H1 (cell line): Measurements from ENCODE around the gene SHISAL2B. TPM values are rescaled to one million over a fixed set of nuclear protein-coding genes. Genes with fewer than 3 reads are reported as not detected.

ENCODE experiments used
- CTCF ChIA-PET: fragments of 300-600 bp; sonication (Branson Sonifier 250); formaldehyde crosslinking; loops from one replicate; lab custom pipeline; 2021; ENCODE audit not compliant: partially characterized antibody; lab: Charles Lee
- POLR2A ChIA-PET: fragments of 300-600 bp; sonication (Branson Sonifier 250); formaldehyde crosslinking; loops from one replicate; lab custom pipeline; 2021; ENCODE audit warnings: inconsistent platforms; ENCODE audit not compliant: partially characterized antibody; lab: Charles Lee
- DNase-seq, 2 experiments: peaks; one replicate each; pipeline versions ENCODE4 v3.0.0 to v3.0.0-alpha.2; 2010 to 2022; ENCODE audit warnings: low spot score in 2 of 2, low read depth in 1 of 2, mixed read lengths in 1 of 2
- FAIRE-seq: peaks from 2 replicates; lab custom pipeline; 2011; peaks lifted over from hg19 to GRCh38; lab: Jason Lieb, UNC
- H2AFZ ChIP-seq: 2 replicates; pipeline ENCODE4 v1.8.1; 2012; ENCODE audit warnings: low read length, inconsistent platforms
- H2AK5ac ChIP-seq: 2 replicates; pipeline ENCODE4 v1.6.1; 2013; ENCODE audit warnings: low read depth, low read length
- H2BK120ac ChIP-seq: replicated peaks from 2 replicates; pipeline ENCODE3; 2013; ENCODE audit warnings: low read depth, low read length, inconsistent platforms
- H2BK12ac ChIP-seq: 2 replicates; pipeline ENCODE4 v1.6.1; 2013; ENCODE audit warnings: low read depth, low read length
- H2BK15ac ChIP-seq: 2 replicates; pipeline ENCODE4 v1.6.1; 2013; ENCODE audit warnings: low read length
- H2BK20ac ChIP-seq: 2 replicates; pipeline ENCODE4 v1.6.1; 2013; ENCODE audit warnings: low read length
- H2BK5ac ChIP-seq: 2 replicates; pipeline ENCODE4 v1.6.1; 2013; ENCODE audit warnings: low read depth, low read length
- H3K14ac ChIP-seq: 2 replicates; pipeline ENCODE4 v1.6.1; 2013; ENCODE audit warnings: inconsistent platforms; ENCODE audit not compliant: insufficient read length
- H3K18ac ChIP-seq: 2 replicates; pipeline ENCODE4 v1.6.1; 2013; ENCODE audit warnings: low read length; ENCODE audit errors: extremely low read depth
- H3K23ac ChIP-seq: 2 replicates; pipeline ENCODE4 v1.6.1; 2013; ENCODE audit warnings: inconsistent platforms; ENCODE audit not compliant: insufficient read length
- H3K23me2 ChIP-seq: 2 replicates; pipeline ENCODE4 v1.6.1; 2013; ENCODE audit warnings: low read depth, low read length
- H3K27ac ChIP-seq: 2 replicates; pipeline ENCODE4 v1.6.1; 2011; ENCODE audit warnings: low read depth, low read length, inconsistent platforms
- H3K27me3 ChIP-seq, 4 experiments: replicated peaks in 1 of 4; 1 replicate in 1 of 4; 2 replicates in 3 of 4; pipeline versions ENCODE4 v1.6.1 to v1.8.1; 2011 to 2013; ENCODE audit warnings: low read length in 3 of 4, mild to moderate bottlenecking in 3 of 4, inconsistent platforms in 2 of 4, mixed read lengths in 2 of 4, moderate library complexity in 1 of 4; ENCODE audit not compliant: control insufficient read depth in 3 of 4, insufficient read depth in 3 of 4; ENCODE audit errors: extremely low read depth in 1 of 4
- H3K36me3 ChIP-seq, 4 experiments: 2 replicates each; pipeline versions ENCODE4 v1.6.1 to v1.8.1; 2011 to 2013; ENCODE audit warnings: mild to moderate bottlenecking in 4 of 4, low read length in 3 of 4, moderate library complexity in 2 of 4, control low read depth in 1 of 4, inconsistent platforms in 1 of 4; ENCODE audit not compliant: insufficient read depth in 4 of 4, control insufficient read depth in 2 of 4
- H3K4ac ChIP-seq: replicated peaks from 2 replicates; pipeline ENCODE3; 2013; ENCODE audit warnings: low read length, low read depth, mixed read lengths, inconsistent platforms; ENCODE audit not compliant: insufficient read length
- H3K4me1 ChIP-seq, 4 experiments: replicated peaks in 1 of 4; 1 replicate in 1 of 4; 2 replicates in 3 of 4; pipeline versions ENCODE4 v1.6.1 to v1.8.1; 2011 to 2013; ENCODE audit warnings: low read length in 3 of 4, inconsistent platforms in 2 of 4, mixed read lengths in 1 of 4; ENCODE audit not compliant: insufficient read depth in 4 of 4, control insufficient read depth in 3 of 4
- H3K4me2 ChIP-seq, 2 experiments: 2 replicates each; pipeline versions ENCODE4 v1.6.1 to v1.8.1; 2011 to 2013; ENCODE audit warnings: low read depth in 2 of 2, low read length in 2 of 2, control low read depth in 1 of 2, inconsistent platforms in 1 of 2, mild to moderate bottlenecking in 1 of 2; ENCODE audit not compliant: insufficient read depth in 1 of 2
- H3K4me3 ChIP-seq, 4 experiments: fragments of 200-600, 300-600 bp in 1 of 4; sonication (generic), shearing (Covaris generic), sonication (Bioruptor Twin) in 1 of 4; 2 replicates each; pipeline versions ENCODE4 v1.5.1 to v1.8.1; 2011 to 2016; ENCODE audit warnings: low read length in 4 of 4, low read depth in 3 of 4, control low read depth in 2 of 4, inconsistent platforms in 2 of 4, mild to moderate bottlenecking in 2 of 4, mixed read lengths in 1 of 4, moderate library complexity in 1 of 4; ENCODE audit not compliant: insufficient read depth in 2 of 4; ENCODE audit errors: extremely low read depth in 1 of 4
- H3K56ac ChIP-seq: replicated peaks from 2 replicates; pipeline ENCODE3; 2013; ENCODE audit warnings: low read depth, mild to moderate bottlenecking, mixed read lengths, low read length, inconsistent platforms; ENCODE audit not compliant: insufficient read length
- H3K79me1 ChIP-seq: 2 replicates; pipeline ENCODE4 v1.6.1; 2013; ENCODE audit warnings: low read depth, low read length, control low read depth
- H3K79me2 ChIP-seq, 2 experiments: 2 replicates each; pipeline versions ENCODE4 v1.6.1 to v1.8.1; 2012 to 2013; ENCODE audit warnings: low read length in 2 of 2, mild to moderate bottlenecking in 2 of 2, inconsistent platforms in 1 of 2; ENCODE audit not compliant: insufficient read depth in 2 of 2, control insufficient read depth in 1 of 2
- H3K9ac ChIP-seq, 4 experiments: replicated peaks in 1 of 4; 1 replicate in 1 of 4; 2 replicates in 3 of 4; pipeline versions ENCODE4 v1.6.1 to v1.8.1; 2011 to 2013; ENCODE audit warnings: low read depth in 3 of 4, low read length in 3 of 4, control low read depth in 2 of 4, mild to moderate bottlenecking in 2 of 4, moderate library complexity in 2 of 4, inconsistent platforms in 1 of 4; ENCODE audit errors: extremely low read depth in 1 of 4
- H3K9me3 ChIP-seq, 2 experiments: 2 replicates each; pipeline versions ENCODE4 v1.6.1 to v1.8.1; 2012 to 2013; ENCODE audit warnings: mild to moderate bottlenecking in 2 of 2, moderate library complexity in 2 of 2, control low read depth in 1 of 2, inconsistent platforms in 1 of 2, low read depth in 1 of 2, low read length in 1 of 2, mixed read lengths in 1 of 2; ENCODE audit not compliant: insufficient read depth in 2 of 2
- H4K20me1 ChIP-seq, 2 experiments: replicated peaks in 1 of 2; 2 replicates each; pipeline versions ENCODE3 to v1.8.1; 2011 to 2013; ENCODE audit warnings: inconsistent platforms in 2 of 2, low read length in 2 of 2, mild to moderate bottlenecking in 1 of 2; ENCODE audit not compliant: insufficient read depth in 2 of 2, control insufficient read depth in 1 of 2
- H4K5ac ChIP-seq: 2 replicates; pipeline ENCODE4 v1.6.1; 2013; ENCODE audit warnings: low read length, low read depth, mixed read lengths, inconsistent platforms; ENCODE audit not compliant: insufficient read length
- H4K8ac ChIP-seq: 2 replicates; pipeline ENCODE4 v1.8.0; 2013; ENCODE audit warnings: mild to moderate bottlenecking, moderate library complexity, low read length, inconsistent platforms; ENCODE audit not compliant: insufficient read depth; ENCODE audit errors: extremely low read depth
- H4K91ac ChIP-seq: replicated peaks from 2 replicates; pipeline ENCODE3; 2013; ENCODE audit warnings: low read length, mixed read lengths, inconsistent platforms; ENCODE audit not compliant: insufficient read length
- CEBPB ChIP-seq: IDR thresholded peaks from 2 replicates; pipeline ENCODE4 v1.6.1; 2012; ENCODE audit warnings: low read depth, low read length
- E2F6 ChIP-seq: IDR thresholded peaks from 2 replicates; pipeline ENCODE4 v1.6.1; 2012; ENCODE audit warnings: inconsistent platforms
- FOSL1 ChIP-seq: IDR thresholded peaks from 2 replicates; pipeline ENCODE4 v1.6.1; 2011; ENCODE audit warnings: mild to moderate bottlenecking, low read depth, low read length, moderate library complexity; ENCODE audit not compliant: insufficient read depth
- GABPA ChIP-seq: IDR thresholded peaks from 2 replicates; pipeline ENCODE4 v1.6.1; 2011; ENCODE audit warnings: mild to moderate bottlenecking, low read length, moderate library complexity, borderline replicate concordance; ENCODE audit not compliant: insufficient read depth
- GTF2F1 ChIP-seq: IDR thresholded peaks from 2 replicates; pipeline ENCODE4 v1.6.1; 2012; ENCODE audit warnings: low read depth, low read length, improper control_type of control experiment, borderline replicate concordance
- POLR2AphosphoS5 ChIP-seq: IDR thresholded peaks from 2 replicates; pipeline ENCODE4 v1.6.1; 2011; ENCODE audit warnings: low read depth, low read length
- RAD21 ChIP-seq, 2 experiments: IDR thresholded peaks in 1 of 2; conservative IDR thresholded peaks in 1 of 2; 2 replicates each; pipeline ENCODE4 v1.6.1; 2011; ENCODE audit warnings: low read depth in 2 of 2, low read length in 2 of 2, improper control_type of control experiment in 1 of 2, inconsistent platforms in 1 of 2, mild to moderate bottlenecking in 1 of 2, moderate library complexity in 1 of 2
- SIN3A ChIP-seq, 2 experiments: IDR thresholded peaks in 1 of 2; conservative IDR thresholded peaks in 1 of 2; 2 replicates each; pipeline ENCODE4 v1.6.1; 2011 to 2012; ENCODE audit warnings: low read length in 2 of 2, improper control_type of control experiment in 1 of 2, low read depth in 1 of 2, mild to moderate bottlenecking in 1 of 2
- TAF7 ChIP-seq: optimal IDR thresholded peaks from 2 replicates; pipeline ENCODE3; 2011; ENCODE audit warnings: low read depth, mild to moderate bottlenecking, inconsistent platforms, low read length, moderate library complexity, borderline replicate concordance
- TBP ChIP-seq: IDR thresholded peaks from 2 replicates; pipeline ENCODE4 v1.6.1; 2011; ENCODE audit warnings: low read depth, low read length, improper control_type of control experiment
- USF2 ChIP-seq: IDR thresholded peaks from 2 replicates; pipeline ENCODE4 v1.6.1; 2011; ENCODE audit warnings: low read length, improper control_type of control experiment
- WGBS, 2 experiments: shearing (Covaris generic) in 1 of 2; methylation state at CpG; one replicate each; pipeline versions ENCODE4 v1.1.6 to v1.1.7; 2013 to 2015; ENCODE audit warnings: low lambda C conversion rate in 2 of 2, mixed read lengths in 2 of 2, inconsistent platforms in 1 of 2, low coverage in 1 of 2, missing lambda C conversion rate in 1 of 2; ENCODE audit not compliant: insufficient replicate concordance in 2 of 2, insufficient coverage in 1 of 2, insufficient read length in 1 of 2; ENCODE audit errors: extremely low coverage in 1 of 2, missing lambda C conversion rate in 1 of 2; 5-methylcytosine and 5-hydroxymethylcytosine counted together
- polyA plus RNA-seq, 7 experiments: library from polyadenylated mRNA; depleted of rRNA in 3 of 7; stranded (reverse) in 5 of 7; unstranded in 2 of 7; fragments of >200 nt in 5 of 7; fragments of 200-250 nt in 2 of 7; gene quantifications; 1 replicate in 5 of 7; 2 replicates in 1 of 7; 4 replicates in 1 of 7; pipeline versions ENCODE4 v1.2.1 to v1.2.3, GENCODE V29; 2011 to 2013; ENCODE audit warnings: missing spikeins in 2 of 7, mixed read lengths in 2 of 7
- total RNA-seq: library from RNA; stranded (reverse); fragmentation: NEBNext Ultra II Directional; extraction: Animal tissue kit (Norgen Biotek cat#: 25700); gene quantifications from 2 replicates; pipeline ENCODE4 v1.2.1, GENCODE V29; 2021

Gene SHISAL2B
- total and polyA plus RNA-seq, 2 of the 8 experiments (the other 6 are each of a cell fraction or from before 2014, with no cell fraction given), result 10.6 to 14.2 TPM

GRCh38 chr5:64742411-64742810 lies 52.1 kb downstream of the SHISAL2B start:
- no peak for FAIRE-seq
- Histone ChIP-seq H3K23me2 (no peaks in the 10 kb centered on the region), H3K56ac (no peak overlapping the region), H2BK15ac (no peak overlapping the region), H4K91ac (no peak overlapping the region), H3K9me3 (no peaks in the 10 kb centered on the region), H3K4me3 (no peak overlapping the region), H3K79me1 (peaks cover 3% of the 10 kb centered on the region; the same call in 1 of the 2 replicates), H3K23ac (no peak overlapping the region), H4K5ac (no peak overlapping the region), H2AK5ac (no peak overlapping the region), H4K20me1 (peaks cover 0 to 2% of the 10 kb centered on the region in 2 experiments), H3K14ac (no peak overlapping the region), H3K18ac (no peak overlapping the region), H4K8ac (no peak overlapping the region), H3K36me3 (peaks cover 0 to 22% (median 4%) of the 10 kb centered on the region in 4 experiments; a peak in 4 of 8 replicates), H3K27me3 (no peaks in the 10 kb centered on the region), H2BK5ac (no peak overlapping the region), H3K4ac (no peak overlapping the region), H2BK20ac (no peak overlapping the region), H3K79me2 (peaks cover 0 to 6% of the 10 kb centered on the region in 2 experiments; a peak in 2 of 4 replicates), H3K4me1 (peaks cover 0 to 2% (median 0%) of the 10 kb centered on the region in 4 experiments; a peak in 2 of 7 replicates), H3K9ac (no peak overlapping the region), H3K27ac (no peak overlapping the region), H2BK120ac (no peak overlapping the region), H2AFZ (no peak overlapping the region), H2BK12ac (no peak overlapping the region), H3K4me2 (no peak overlapping the region)
- DNase-seq, result no peak
- WGBS, 2 experiments, result 88% methylated on average over 1 of the region's 1 CpG; no CpG with 5 or more reads in 1 of the 2 experiments
- CTCF ChIA-PET, result interaction anchor here (1.7 kb wide), 1 partner anchor 60 kb away, joined by 3 read pairs; no protein-coding TSS in a partner anchor
- POLR2A ChIA-PET, result no interaction called here
- TF ChIP-seq E2F6 (no peak), GTF2F1 (no peak), TAF7 (no peak), RAD21 (IDR thresholded peaks at IDR 0.05 in 1 of 2, conservative IDR thresholded peaks at IDR 0.05 in 1 of 2; ENCODE audit: low read depth in 2 of 2, low read length in 2 of 2) (no peak), TBP (no peak), CEBPB (no peak), FOSL1 (no peak), SIN3A (conservative IDR thresholded peaks at IDR 0.05 in 1 of 2, IDR thresholded peaks at IDR 0.05 in 1 of 2; ENCODE audit: low read depth in 1 of 2, low read length in 2 of 2) (no peak), GABPA (no peak), USF2 (no peak), POLR2AphosphoS5 (no peak)
